HEK293T (cell line): Measurements from ENCODE around the gene SEMA4C.
"Not testable (repeated sequence)": the region's sequence is repeated elsewhere in the genome, so short reads cannot be mapped to it uniquely, and the experiment has no call there.

ENCODE experiments used
- CTCF ChIA-PET: fragments of 350-600 bp; formaldehyde crosslinking; extraction: SDS; loops from one replicate; lab custom pipeline; 2021; ENCODE audit warnings: antibody characterized with exemption, inconsistent platforms; lab: Yijun Ruan, JAX
- POLR2A ChIA-PET: fragments of 350-600 bp; formaldehyde crosslinking; extraction: SDS; loops from one replicate; lab custom pipeline; 2020; ENCODE audit warnings: antibody characterized with exemption, inconsistent platforms; lab: Yijun Ruan, JAX
- DNase-seq: peaks from one replicate; pipeline ENCODE4 v3.0.0; 2012; ENCODE audit warnings: mixed read lengths; ENCODE audit errors: extremely low spot score
- ARNT ChIP-seq: fragments of 450-650 bp; IDR thresholded peaks from 2 replicates; pipeline ENCODE4 v1.6.1; 2017; ENCODE audit warnings: mild to moderate bottlenecking
- BHLHE40 ChIP-seq: fragments of 450-650 bp; IDR thresholded peaks from 2 replicates; pipeline ENCODE4 v1.6.1; 2016; ENCODE audit warnings: mild to moderate bottlenecking, moderate library complexity, borderline replicate concordance
- CTBP1 ChIP-seq: fragments of 450-650 bp; IDR thresholded peaks from 2 replicates; pipeline ENCODE4 v1.6.1; 2016; ENCODE audit warnings: borderline replicate concordance
- ELF4 ChIP-seq: fragments of 450-650 bp; IDR thresholded peaks from 2 replicates; pipeline ENCODE4 v1.6.1; 2017; ENCODE audit warnings: antibody characterized with exemption
- FOXA1 ChIP-seq: fragments of 450-650 bp; IDR thresholded peaks from 2 replicates; pipeline ENCODE4 v1.6.1; 2016; ENCODE audit warnings: mild to moderate bottlenecking
- FOXK2 ChIP-seq: fragments of 450-650 bp; IDR thresholded peaks from 2 replicates; pipeline ENCODE4 v1.6.1; 2016; ENCODE audit warnings: mild to moderate bottlenecking
- FOXM1 ChIP-seq: fragments of 450-650 bp; IDR thresholded peaks from 2 replicates; pipeline ENCODE4 v1.6.1; 2017; ENCODE audit warnings: mild to moderate bottlenecking, borderline replicate concordance
- HDGF ChIP-seq: fragments of 450-650 bp; IDR thresholded peaks from 2 replicates; pipeline ENCODE4 v1.6.1; 2017; ENCODE audit warnings: antibody characterized with exemption, borderline replicate concordance
- L3MBTL2 ChIP-seq: fragments of 450-650 bp; conservative IDR thresholded peaks from 2 replicates; pipeline ENCODE4 v1.6.1; 2016; ENCODE audit warnings: mild to moderate bottlenecking
- LEF1 ChIP-seq: fragments of 450-650 bp; IDR thresholded peaks from 2 replicates; pipeline ENCODE4 v1.6.1; 2017; ENCODE audit warnings: mild to moderate bottlenecking, borderline replicate concordance
- NFRKB ChIP-seq: fragments of 450-650 bp; IDR thresholded peaks from 2 replicates; pipeline ENCODE4 v1.6.1; 2016; ENCODE audit warnings: mild to moderate bottlenecking, moderate library complexity
- SP1 ChIP-seq: fragments of 450-650 bp; IDR thresholded peaks from 2 replicates; pipeline ENCODE4 v1.6.1; 2017
- SUZ12 ChIP-seq: fragments of 450-650 bp; IDR thresholded peaks from 2 replicates; pipeline ENCODE4 v1.6.1; 2016; ENCODE audit warnings: mild to moderate bottlenecking
- TARDBP ChIP-seq: fragments of 450-650 bp; IDR thresholded peaks from 2 replicates; pipeline ENCODE4 v1.6.1; 2016
- ZNF384 ChIP-seq: fragments of 450-650 bp; IDR thresholded peaks from 2 replicates; pipeline ENCODE4 v1.6.1; 2016
- TF ChIP-seq, protein P1 (sequence below): fragments of 450-650 bp; IDR thresholded peaks from 2 replicates; pipeline ENCODE4 v1.6.1; 2016

SEMA4C gene

DNA sequence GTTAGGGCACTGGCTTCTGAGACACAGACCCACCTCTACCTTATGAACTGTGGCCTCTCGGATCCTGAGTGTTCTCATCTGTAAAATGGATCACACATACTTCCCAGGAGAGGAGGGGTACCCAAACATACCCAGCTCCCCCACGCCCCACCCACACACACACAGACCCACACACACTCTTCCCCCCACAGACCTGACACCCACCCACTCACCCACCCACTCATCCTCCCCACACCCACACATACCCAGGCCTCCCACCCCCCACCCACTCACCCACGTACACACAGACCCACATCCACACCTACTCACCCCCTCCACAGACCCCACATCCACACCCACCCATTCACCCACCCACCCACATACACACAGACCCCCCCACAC, 24.3 kb upstream of the SEMA4C start:
- POLR2A ChIA-PET: no interaction called here
- no peak for DNase-seq
- TF ChIP-seq ELF4: no peak
- no peak for TF ChIP-seq NFRKB
- TF ChIP-seq BHLHE40: no peak
- TF ChIP-seq HDGF: no peak
- no peak for TF ChIP-seq CTBP1
- no peak for TF ChIP-seq ZNF384
- TF ChIP-seq FOXM1: no peak
- no peak for TF ChIP-seq SP1
- TF ChIP-seq, protein P1, sequence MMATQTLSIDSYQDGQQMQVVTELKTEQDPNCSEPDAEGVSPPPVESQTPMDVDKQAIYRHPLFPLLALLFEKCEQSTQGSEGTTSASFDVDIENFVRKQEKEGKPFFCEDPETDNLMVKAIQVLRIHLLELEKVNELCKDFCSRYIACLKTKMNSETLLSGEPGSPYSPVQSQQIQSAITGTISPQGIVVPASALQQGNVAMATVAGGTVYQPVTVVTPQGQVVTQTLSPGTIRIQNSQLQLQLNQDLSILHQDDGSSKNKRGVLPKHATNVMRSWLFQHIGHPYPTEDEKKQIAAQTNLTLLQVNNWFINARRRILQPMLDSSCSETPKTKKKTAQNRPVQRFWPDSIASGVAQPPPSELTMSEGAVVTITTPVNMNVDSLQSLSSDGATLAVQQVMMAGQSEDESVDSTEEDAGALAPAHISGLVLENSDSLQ: no peak
- no peak for TF ChIP-seq FOXK2
- no peak for TF ChIP-seq SUZ12
- no peak for TF ChIP-seq L3MBTL2
- CTCF ChIA-PET: no interaction called here

DNA sequence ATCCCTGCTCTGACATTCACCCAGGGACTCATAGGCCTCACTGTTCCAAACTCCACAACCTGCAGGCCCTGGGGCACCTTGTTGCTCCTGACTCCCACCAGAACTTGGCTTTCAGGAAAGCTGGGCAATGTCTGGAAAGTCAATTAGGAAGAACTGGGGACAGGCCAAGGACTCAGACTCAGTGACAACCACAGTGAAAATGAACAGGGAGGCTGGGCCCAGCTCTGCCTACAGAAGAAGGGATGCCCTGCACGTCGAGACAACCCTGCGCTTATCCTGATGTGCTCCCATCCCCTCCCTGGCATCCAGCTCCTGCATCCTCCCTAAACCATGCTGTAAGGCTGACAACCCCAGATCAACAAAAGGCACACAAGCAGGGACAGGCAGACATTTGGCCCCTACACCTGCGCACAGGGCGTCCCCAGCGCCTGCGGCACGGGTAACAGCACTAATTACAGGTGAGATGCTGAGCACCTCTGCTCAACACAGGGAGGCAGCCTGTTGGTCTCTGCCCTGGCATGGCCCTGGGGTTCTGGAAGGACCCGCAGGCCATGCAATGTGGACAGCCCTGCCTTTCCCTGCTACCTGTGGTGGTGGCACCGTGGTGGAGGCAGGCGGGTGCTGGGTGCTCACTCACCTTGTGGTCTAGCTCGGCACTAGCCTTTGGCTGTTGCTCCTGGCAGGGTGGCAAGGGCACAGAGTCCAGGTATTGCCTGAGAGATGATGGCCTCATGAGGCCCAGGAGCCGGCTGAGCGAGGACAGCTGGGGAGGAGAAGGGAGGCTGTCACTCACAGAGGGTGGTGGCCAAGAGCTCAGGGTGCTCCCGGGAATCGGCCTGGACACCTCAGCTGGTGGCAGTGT, 23.6 kb upstream of the SEMA4C start:
- DNase-seq: no peak
- ChIA-PET CTCF (no interaction called here), POLR2A (no interaction called here)
- TF ChIP-seq ZNF384: no peak
- TF ChIP-seq SP1: no peak
- no peak for TF ChIP-seq FOXK2
- no peak for TF ChIP-seq FOXA1
- TF ChIP-seq ARNT: no peak
- TF ChIP-seq LEF1: no peak
- TF ChIP-seq FOXM1: no peak
- TF ChIP-seq L3MBTL2: no peak
- TF ChIP-seq CTBP1: no peak
- TF ChIP-seq, protein P1: no peak

DNA sequence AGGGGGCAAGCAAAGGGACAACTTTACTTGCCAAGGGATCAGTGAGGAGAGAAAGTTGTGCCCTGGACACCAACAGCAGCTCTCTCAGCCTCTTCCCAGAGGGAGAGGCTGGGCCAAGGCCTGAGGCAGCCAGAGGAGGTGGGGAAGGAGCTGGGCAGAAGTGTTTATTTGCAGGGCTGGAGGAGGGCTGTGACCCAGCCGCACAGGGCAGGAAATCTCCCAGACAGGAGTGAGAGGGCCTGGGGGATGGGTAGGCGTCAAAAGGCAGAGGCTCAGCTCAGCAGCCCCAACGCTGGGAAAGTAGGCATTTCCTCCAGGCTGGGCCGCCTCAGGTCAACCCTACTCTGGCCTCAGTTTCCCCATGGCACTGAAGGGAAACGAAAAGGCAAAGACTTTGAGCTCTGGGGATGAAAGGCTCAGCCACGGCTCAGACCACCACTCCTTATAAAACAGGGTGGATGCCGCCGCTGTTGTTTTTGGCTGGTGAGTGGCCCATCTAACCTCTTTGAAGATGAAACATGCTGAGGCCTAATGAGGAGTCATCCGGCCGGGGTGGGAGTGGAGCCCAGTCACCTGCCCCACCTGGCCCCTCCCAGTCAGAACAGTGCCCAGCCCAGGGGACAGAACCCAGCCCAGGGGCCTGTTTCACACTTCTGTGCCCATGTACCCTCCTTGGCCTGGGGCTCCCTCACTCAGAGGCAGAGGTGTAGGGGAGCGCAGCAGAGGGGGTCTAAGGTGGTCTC, 21.9 kb upstream of the SEMA4C start:
- CTCF ChIA-PET: no interaction called here
- DNase-seq: no peak
- POLR2A ChIA-PET: interaction anchor here (0.7 to 1.0 kb wide), 2 partner anchors 21 to 75 kb away, joined by 3 read pairs; partner anchors contain the start of gene CNNM3
- TF ChIP-seq L3MBTL2 (no peak), NFRKB (no peak), FOXK2 (no peak)

DNA sequence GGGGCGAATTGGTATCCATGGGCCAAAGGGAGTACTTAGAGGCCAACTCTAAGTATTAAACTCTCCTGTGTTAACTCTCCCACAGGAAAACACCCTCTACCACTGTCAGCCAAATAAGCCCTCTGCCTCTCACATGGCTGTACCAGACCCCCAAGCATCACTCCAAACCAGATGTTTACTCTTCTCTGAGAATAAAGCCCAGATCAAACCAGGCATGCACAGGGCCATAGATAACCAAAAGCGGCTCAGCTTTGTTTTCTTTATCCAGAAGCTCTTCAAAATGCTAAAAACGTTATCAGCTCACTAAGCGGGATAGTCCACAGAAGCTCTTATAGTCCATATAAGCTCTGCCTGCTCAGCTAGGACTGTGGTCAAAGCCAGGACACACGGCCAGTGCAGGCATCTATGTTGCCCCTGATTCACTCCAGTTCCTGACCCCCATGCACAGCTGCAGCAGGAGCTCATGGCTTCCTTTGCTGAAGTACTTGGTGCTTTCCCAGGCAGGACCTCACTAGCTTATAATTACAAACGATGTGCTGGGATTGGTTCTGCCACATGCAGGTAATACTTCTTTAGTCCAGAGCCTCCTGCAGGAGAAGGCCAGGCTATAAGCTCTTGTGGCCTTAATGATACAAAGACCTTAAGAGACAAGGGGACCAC, 21.0 kb upstream of the SEMA4C start:
- DNase-seq: no peak
- ChIA-PET POLR2A (interaction anchor here (0.7 to 1.0 kb wide), 3 partner anchors 9 to 75 kb away, joined by 3 to 4 read pairs (median 3); partner anchors contain the start of gene CNNM3), CTCF (interaction anchor here (0.9 kb wide), 1 partner anchor 59 kb away, joined by 3 read pairs; no protein-coding TSS in a partner anchor)
- no peak for TF ChIP-seq ELF4

DNA sequence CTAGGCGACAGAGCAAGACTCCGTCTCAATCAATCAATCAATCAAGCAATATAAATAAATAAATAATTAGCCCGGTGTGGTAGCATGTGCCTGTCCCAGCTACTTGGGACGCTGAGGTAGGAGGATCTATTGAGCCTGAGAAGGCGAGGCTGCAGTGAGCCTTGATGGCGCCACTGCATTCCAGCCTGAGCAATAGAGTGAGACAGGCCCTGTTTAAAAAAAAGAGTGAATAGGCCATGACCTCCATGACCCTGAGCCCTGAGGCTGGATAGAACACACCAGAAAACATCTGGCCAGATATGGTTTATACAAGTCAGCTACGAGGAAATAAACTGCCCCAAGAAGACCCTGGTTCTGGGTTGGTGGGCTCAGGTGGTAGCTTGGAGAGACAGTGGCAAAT, 20.4 kb upstream of the SEMA4C start:
- DNase-seq: no peak
- POLR2A ChIA-PET: interaction anchor here (0.9 kb wide), 1 partner anchor 9 kb away, joined by 4 read pairs; no protein-coding TSS in a partner anchor
- CTCF ChIA-PET: interaction anchor here (0.9 kb wide), 1 partner anchor 60 kb away, joined by 3 read pairs; no protein-coding TSS in a partner anchor
- TF ChIP-seq ELF4: no peak
- no peak for TF ChIP-seq HDGF
- no peak for TF ChIP-seq TARDBP
- TF ChIP-seq BHLHE40: no peak
- no peak for TF ChIP-seq NFRKB
- no peak for TF ChIP-seq FOXM1
- no peak for TF ChIP-seq LEF1
- no peak for TF ChIP-seq SP1
- TF ChIP-seq CTBP1: no peak
- no peak for TF ChIP-seq L3MBTL2
- TF ChIP-seq SUZ12: no peak
- no peak for TF ChIP-seq FOXA1
- no peak for TF ChIP-seq ZNF384
- no peak for TF ChIP-seq FOXK2
- no peak for TF ChIP-seq ARNT
- TF ChIP-seq, protein P1: no peak

DNA sequence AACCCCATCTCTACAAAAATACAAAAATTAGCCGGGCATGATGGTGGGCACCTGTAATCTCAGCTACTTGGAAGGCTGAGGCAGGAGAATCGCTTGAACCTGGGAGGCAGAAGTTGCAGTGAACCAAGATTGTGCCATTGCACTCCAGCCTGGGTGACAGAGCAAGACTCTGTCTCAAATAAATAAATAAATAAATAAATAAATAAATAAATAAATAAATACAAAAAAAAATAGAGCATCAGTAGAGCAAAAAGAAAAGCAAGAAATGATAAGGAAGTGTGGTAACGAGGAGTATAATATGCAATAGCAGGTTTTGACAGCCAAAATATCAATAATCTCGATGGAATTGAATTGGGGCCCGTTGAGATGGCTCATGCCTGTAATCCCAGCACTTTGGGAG, 19.6 kb upstream of the SEMA4C start:
- POLR2A ChIA-PET, DNase-seq: not testable (repeated sequence)
- CTCF ChIA-PET: interaction anchor here (0.6 to 0.7 kb wide), 2 partner anchors 31 to 37 kb away, joined by 3 to 5 read pairs; no protein-coding TSS in a partner anchor
